Renal pelvis (tissue), 12 donors: ENCODE data around the gene NOS1. TPM values are rescaled to one million over a fixed set of nuclear protein-coding genes. Genes with fewer than 3 reads are reported as not detected.
"Not testable (repeated sequence)": the region's sequence is repeated elsewhere in the genome, so short reads cannot be mapped to it uniquely, and the experiment has no call there.

ENCODE experiments used
- DNase-seq: peaks from one replicate; pipeline ENCODE4 v3.0.0-alpha.2; 2013
- long read RNA-seq, 16 experiments: transcript quantifications; one replicate each; lab custom pipeline, GENCODE V29; 2026
- polyA plus RNA-seq, 3 donors: library from polyadenylated mRNA; unstranded; fragments of 120-200 nt; gene quantifications; one replicate each; pipeline ENCODE4 v1.2.1, GENCODE V29; 2013; ENCODE audit not compliant: insufficient read length in 3 of 3

The NOS1 gene
- under 1 TPM; 0.58 to 0.99 (median 0.71) TPM for polyA plus RNA-seq
- long read RNA-seq, donor 1: 0 reads
- long read RNA-seq, donor 2: 0 reads
- long read RNA-seq, donor 3: 0 reads
- long read RNA-seq, donor 4: 0 reads
- long read RNA-seq, donor 5: 0 reads
- long read RNA-seq, donor 6: 0 reads
- long read RNA-seq, donor 7: 0 reads
- long read RNA-seq, donor 8: 0 reads
- long read RNA-seq, donor 9: 0 reads
- long read RNA-seq, donor 10: 0 reads
- long read RNA-seq, donor 11: 0 reads
- long read RNA-seq, donor 12: 0 reads
- long read RNA-seq, donor 13: 0 reads
- long read RNA-seq, donor 14: 0 reads
- long read RNA-seq, donor 15: 0 reads
- long read RNA-seq, donor 16: 0 reads

- DNase-seq: no peak
Measured at GRCh38 chr12:117361347-117361751, at the start of gene NOS1. TSS of gene NOS1 (minus strand) at chr12:117361626. CDS start at chr12:117331069, 30,557 bp downstream.

- no peak for DNase-seq
Measured at GRCh38 chr12:117409286-117409685, 47.9 kb upstream of the NOS1 start.

DNA sequence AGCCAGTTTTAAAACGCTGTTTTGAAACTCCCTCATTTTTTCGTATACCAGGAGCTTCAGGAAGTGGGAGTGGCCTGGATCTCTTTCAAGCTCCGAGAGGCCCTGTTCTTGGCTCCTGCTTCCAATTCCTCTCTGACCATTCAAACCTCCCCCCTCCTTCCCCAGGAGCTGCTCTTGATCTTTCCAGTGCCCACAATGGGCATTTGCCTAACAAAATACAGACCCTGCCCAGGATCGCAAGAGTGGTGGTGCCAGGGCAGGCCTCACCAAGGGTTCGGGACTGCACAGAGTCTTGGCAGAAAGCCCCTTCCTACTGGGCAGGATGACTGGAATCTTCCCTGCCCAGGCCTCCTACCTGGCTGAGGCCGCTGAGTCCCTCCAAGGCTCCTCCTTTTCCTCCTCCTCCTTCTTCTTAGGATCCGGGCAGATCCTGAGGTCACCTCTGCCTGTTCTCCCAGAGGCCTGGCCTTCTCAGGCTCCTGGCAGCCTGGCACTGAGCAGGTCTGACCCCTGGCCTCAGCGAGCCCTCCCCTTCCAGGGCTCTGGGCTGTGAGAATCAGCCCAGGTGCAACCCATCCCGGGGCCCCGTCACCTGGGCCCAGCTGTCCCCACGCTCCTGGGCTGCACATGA lies 46.9 kb upstream of the NOS1 start:
- DNase-seq: peak; percentile 65

- DNase-seq: no peak
Measured at GRCh38 chr12:117404940-117405339, 43.5 kb upstream of the NOS1 start.

GRCh38 chr12:117404203-117404853 lies 42.9 kb upstream of the NOS1 start:
- no peak for DNase-seq

DNA sequence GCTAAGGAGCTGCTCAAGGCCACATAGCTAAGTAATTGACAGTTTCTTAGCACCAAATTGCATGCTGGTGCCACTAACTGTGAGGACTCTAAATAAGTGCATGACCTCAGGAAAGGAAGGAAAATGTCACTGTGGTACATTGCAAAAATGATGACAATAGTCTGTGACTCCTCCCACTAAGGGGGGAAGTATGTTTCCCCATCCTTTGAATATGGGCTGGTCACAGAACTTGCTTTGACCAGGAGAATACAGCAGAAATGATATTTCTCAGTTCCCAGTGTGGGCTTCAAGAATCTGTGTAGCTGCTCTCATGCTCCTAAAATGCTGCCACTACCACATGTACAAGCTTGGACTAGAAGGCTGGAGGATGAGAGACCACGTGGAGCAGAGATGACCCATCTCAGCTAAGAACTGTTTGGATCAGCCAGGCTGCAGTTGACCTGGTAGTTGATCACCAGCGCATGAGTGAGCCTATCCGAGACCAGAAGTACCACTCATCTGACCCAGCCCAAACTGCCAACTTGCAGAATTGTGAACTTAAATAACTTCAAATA lies 42.2 kb upstream of the NOS1 start:
- DNase-seq: no peak

DNA sequence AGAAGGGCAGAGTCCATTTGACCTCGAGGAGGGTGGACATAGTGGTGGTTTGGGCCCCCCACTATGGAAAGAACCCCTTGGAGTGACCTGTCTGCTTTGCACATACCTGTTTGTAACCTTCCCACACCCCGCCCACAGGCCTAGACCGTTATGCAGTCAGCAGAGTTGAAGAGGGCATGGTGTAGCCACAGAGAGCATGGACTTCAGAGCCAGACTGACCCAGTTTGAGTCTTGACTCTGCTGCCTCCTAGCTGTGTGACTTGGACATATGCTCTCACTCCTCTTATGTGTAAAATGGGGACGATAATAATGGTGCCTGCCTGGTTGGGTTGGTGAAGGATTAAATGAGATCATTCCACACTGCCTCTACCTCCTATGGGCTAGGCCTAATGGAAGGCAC lies 40.9 kb upstream of the NOS1 start:
- DNase-seq: no peak

- DNase-seq: no peak
Measured at GRCh38 chr12:117400912-117401311, 39.5 kb upstream of the NOS1 start.

- not testable (repeated sequence) for DNase-seq
Measured at GRCh38 chr12:117398482-117398881, 37.1 kb upstream of the NOS1 start.

DNA sequence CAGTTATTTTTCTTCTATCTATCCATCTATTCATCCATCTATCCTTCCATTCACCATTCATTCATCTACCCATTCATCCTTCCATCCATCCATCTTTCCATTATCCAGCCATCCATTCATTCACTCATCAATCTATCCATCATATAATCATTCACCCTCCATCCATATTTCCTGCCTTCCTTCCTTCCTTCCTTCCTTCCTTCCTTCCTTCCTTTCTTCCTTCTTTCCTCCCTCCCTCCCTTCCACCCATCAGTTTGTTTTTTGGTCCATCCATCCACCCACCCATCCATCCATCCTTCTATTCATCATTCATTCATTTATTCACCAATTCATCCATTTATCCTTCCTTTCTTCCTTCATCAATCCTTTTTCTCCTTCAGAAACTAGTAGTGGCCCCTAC lies 34.3 kb upstream of the NOS1 start:
- no peak for DNase-seq

DNA sequence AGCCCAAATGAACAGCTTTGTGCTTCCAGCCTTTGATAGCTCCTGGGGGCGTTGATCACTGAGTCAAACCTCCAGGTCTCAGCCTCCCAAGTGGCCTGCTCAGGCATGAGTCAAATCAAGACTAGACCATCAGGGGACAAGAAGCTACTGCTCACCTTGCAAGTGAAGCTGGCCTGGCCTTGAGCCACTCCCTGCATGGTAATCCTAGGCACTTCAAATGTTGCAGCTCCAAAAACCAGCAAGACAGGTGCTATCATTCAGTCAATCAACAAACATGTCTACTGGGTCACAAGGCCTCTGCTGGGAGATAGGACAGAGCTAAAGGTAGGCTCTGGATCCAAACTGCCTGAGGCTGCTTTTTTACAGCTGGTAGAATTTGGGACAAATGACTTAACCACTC lies 33.1 kb upstream of the NOS1 start:
- DNase-seq: no peak

DNA sequence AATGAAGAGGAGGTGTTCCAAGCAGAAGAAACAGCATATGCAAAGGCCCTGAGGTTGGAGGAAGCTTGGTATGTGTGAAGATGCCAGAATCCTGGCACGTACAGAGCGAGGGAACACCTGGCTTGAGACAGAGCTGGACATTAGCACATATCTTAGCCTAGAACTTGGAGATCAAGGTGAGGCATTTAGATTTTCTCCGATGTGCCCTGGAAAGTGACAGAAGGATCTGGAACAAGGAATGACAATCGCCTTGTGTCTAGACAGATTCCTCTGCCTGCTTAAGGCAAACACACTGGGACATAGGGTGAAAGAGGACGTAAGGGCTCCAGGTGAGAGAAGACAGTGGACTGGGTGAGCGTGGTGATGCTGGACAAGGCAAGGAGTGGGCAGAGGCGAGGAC lies 32.2 kb upstream of the NOS1 start:
- no peak for DNase-seq

DNA sequence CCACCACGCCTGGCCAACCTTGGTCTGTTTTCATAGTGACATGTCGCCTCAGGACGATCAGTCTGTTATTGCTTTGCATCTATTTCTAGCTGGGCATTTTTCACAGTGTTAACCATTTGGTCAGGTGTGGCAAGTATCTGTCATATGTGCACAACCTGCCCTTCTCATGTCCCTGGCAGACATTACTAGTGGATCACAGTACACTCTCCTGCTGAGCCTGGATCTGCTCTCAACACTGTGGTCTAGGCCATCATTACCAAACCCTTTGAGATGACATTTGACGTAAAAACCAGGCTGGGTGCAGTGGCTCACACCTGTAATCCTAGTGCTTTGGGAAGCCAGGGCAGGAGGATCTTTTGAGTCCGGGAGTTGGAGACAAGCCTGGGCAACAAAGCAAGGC lies 29.4 kb upstream of the NOS1 start:
- no peak for DNase-seq

DNA sequence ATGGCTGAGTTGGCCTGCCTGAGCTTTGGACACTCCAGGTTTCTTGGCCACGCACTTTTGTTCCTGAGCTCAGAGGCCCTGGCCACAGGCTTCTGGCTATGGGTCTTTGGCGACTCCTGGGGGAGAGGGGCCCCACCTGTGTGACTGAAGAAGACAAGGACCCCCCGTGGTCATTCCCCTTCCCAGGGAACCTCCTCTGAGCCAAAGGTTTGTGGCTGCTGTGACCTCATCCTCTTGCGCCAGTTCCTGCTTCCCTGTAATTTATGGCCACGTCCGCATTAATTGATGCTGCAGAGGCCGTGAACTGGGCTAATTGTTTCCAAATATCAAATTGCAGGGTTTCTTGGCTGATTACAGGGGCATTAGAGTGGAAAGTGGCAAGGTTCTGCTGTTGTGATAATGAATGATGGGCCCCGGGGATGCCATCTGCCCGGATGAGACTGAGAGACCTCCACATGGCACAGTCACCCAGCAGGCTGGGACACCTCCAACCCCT lies 27.6 kb upstream of the NOS1 start:
- DNase-seq: peak; percentile 39

DNA sequence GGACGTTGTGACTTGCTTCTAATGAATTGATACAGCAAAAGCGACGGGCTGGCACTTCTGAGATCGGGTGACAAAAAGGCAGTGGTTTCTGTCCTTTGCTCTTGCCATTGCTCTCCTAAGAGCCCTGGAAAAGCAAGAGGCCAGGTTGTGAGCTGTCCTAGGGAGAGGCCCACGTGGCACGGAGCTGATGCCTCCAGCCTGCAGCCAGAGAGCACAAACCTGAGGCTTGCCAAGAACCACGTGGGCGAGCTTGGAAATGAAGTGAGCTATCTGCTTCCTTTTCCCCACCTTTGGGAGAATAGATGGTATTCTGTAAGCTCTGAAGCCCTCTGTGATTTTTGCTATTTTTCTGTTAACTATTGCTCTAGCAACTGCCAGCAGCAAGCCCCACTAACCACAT lies 26.4 kb upstream of the NOS1 start:
- DNase-seq: no peak

DNA sequence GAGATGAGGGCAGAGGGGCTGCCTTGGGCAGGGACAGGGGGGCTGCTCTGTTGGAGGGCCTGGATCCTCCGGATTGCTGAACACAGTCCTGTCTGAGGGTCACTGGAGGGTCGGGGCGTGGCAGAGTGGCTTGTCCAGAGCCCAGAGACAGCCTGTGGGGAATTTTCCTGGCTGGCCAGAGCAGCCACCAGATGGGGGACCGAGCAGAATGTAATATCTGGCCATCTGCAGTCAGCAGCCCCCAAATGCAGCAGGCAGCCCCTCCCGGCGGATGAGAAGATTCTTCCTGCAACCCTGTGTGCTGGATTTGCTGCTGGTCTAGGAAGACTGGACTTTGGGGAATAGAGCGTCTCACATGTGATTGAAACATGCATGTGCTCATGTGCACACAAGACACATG lies 23.3 kb upstream of the NOS1 start:
- no peak for DNase-seq

GRCh38 chr12:117380083-117380482 lies 18.7 kb upstream of the NOS1 start:
- DNase-seq: no peak

DNA sequence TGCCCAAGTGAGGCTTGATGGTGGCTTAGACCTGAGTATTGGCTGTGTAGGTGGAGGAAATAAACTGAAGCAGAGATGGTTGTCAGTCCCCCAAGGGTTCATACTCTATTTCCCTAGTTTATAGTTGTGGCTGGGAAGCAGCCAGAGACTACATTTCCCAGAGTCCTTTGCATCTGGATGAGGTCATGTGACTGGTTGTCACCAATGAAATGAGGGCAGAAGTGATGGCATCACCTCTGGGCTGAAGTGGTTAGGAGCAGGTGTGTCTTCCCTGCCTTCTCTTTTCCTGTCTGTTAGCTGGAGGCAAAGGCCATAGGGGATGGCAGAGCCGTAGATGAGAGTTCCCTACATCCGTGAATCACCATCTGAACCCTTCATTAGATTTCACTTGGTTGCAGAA lies 16.3 kb upstream of the NOS1 start:
- no peak for DNase-seq

- no peak for DNase-seq
Measured at GRCh38 chr12:117370588-117370987, 9.2 kb upstream of the NOS1 start.

GRCh38 chr12:117370000-117370399 lies 8.6 kb upstream of the NOS1 start:
- DNase-seq: not testable (repeated sequence)

GRCh38 chr12:117367006-117367638 lies 5.7 kb upstream of the NOS1 start:
- peak; percentile 76 for DNase-seq

DNA sequence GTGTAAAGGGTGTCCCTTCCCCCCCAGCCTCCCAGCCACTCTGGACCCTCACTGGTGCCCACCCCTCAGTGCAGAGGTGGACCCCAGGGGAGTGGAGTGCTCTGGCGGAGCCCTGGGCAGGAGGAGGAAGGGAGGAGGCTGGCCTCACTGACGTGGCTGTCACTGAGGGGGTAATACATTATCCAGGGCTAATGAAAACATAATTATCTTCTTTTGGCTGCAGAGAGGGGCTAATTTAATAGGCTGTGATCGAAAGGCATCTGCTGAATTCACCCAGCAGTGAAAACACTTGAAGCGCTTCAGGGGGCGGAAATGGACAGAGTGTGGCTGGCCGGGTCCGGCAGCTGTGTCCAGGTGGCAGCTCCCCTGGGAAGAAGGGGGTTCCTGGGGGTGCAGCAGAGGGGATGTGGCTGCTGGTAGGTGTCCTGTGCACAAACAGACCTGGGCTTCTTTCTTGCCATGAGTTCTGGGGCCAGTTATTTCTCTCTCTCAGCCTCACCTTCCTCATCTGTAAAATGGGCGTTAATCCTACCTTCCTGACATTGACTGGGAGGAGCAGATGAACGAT lies 3.7 kb upstream of the NOS1 start:
- no peak for DNase-seq
